Activated CD4-positive, alpha-beta T cell treated with anti-CD3 and anti-CD28 coated beads, Interleukin-2, amount 10 ng/mL, durations not matched to agents 24 days and 14 days (primary cell): ENCODE measurements around the gene FAM83G. TPM values are rescaled to one million over a fixed set of nuclear protein-coding genes. Genes with fewer than 3 reads are reported as not detected.
"Not testable (repeated sequence)": the region's sequence is repeated elsewhere in the genome, so short reads cannot be mapped to it uniquely, and the experiment has no call there.

ENCODE experiments used
- DNase-seq: peaks from one replicate; pipeline ENCODE4 v3.0.0; 2022
- H3K27ac Mint-ChIP-seq: one replicate; pipeline ENCODE4 v1.8.0; 2022; ENCODE audit warnings: mild to moderate bottlenecking, mixed read lengths
- H3K27me3 Mint-ChIP-seq: one replicate; pipeline ENCODE4 v1.8.0; 2022; ENCODE audit warnings: mixed read lengths
- H3K36me3 Mint-ChIP-seq: one replicate; pipeline ENCODE4 v1.8.0; 2022; ENCODE audit warnings: low read depth, mild to moderate bottlenecking, mixed read lengths
- H3K4me1 Mint-ChIP-seq: one replicate; pipeline ENCODE4 v1.8.0; 2021; ENCODE audit warnings: mixed read lengths
- H3K4me3 Mint-ChIP-seq: one replicate; pipeline ENCODE4 v1.8.0; 2022; ENCODE audit warnings: mild to moderate bottlenecking, moderate library complexity, mixed read lengths
- H3K9me3 Mint-ChIP-seq: one replicate; pipeline ENCODE4 v1.8.0; 2021; ENCODE audit warnings: mixed read lengths
- intact Hi-C: fragments of 100-400 bp; cut with micrococcal nuclease; formaldehyde crosslinking; loops from one replicate; pipeline ENCODE4 v1.15.1; 2023
- total RNA-seq: library from RNA; stranded (reverse); gene quantifications from 2 replicates; pipeline ENCODE4 v1.2.3, GENCODE V29; 2022

The FAM83G gene
- total RNA-seq, 1 donor from 2014 or later: 17.8 TPM

GRCh38 chr17:18948476-18949006 lies 56.0 kb downstream of the FAM83G start:
- peaks cover 25% of the 10 kb centered on the region for H3K27me3 Mint-ChIP-seq
- intact Hi-C loops: no loop called here
- no peak overlapping the region for H3K4me3 Mint-ChIP-seq
- no peaks in the 10 kb centered on the region for H3K36me3 Mint-ChIP-seq
- H3K27ac Mint-ChIP-seq: no peak overlapping the region
- DNase-seq: no peak
- H3K9me3 Mint-ChIP-seq: no peaks in the 10 kb centered on the region
- peaks cover 2% of the 10 kb centered on the region for H3K4me1 Mint-ChIP-seq

GRCh38 chr17:18947866-18948265 lies 56.7 kb downstream of the FAM83G start:
- DNase-seq: no peak
- Mint-ChIP-seq H3K36me3 (no peaks in the 10 kb centered on the region), H3K27ac (no peak overlapping the region), H3K9me3 (no peaks in the 10 kb centered on the region), H3K4me3 (no peak overlapping the region), H3K27me3 (peaks cover 25% of the 10 kb centered on the region), H3K4me1 (peaks cover 2% of the 10 kb centered on the region)
- intact Hi-C loops: no loop called here

DNA sequence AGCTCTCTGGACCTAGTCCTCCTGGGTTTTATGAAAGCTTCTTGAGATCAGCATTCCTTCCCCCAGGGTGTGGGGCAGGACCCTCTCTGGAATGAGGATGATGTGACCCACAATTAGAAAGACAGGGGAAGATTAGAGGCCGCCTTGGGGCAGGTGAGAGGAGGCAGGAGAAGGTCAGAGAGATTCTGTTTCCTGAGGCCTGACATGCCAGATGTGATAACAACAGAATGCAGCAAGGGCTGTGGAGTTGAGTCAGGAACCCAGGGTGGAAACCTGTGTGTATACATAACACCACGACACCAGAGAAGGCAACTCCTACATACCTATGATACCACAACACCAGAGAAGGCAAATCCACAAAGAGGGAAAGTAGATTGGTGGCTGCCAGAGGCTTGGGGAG lies 58.0 kb downstream of the FAM83G start:
- no peaks in the 10 kb centered on the region for H3K9me3 Mint-ChIP-seq
- no peak overlapping the region for H3K27ac Mint-ChIP-seq
- peaks cover 2% of the 10 kb centered on the region for H3K4me1 Mint-ChIP-seq
- no peaks in the 10 kb centered on the region for H3K36me3 Mint-ChIP-seq
- intact Hi-C loops: no loop called here
- no peak for DNase-seq
- no peak overlapping the region for H3K4me3 Mint-ChIP-seq
- H3K27me3 Mint-ChIP-seq: peaks cover 29% of the 10 kb centered on the region

GRCh38 chr17:18944646-18945045 lies 59.9 kb downstream of the FAM83G start:
- intact Hi-C loops: no loop called here
- no peak for DNase-seq
- no peak overlapping the region for H3K27ac Mint-ChIP-seq
- H3K9me3 Mint-ChIP-seq: no peaks in the 10 kb centered on the region
- H3K36me3 Mint-ChIP-seq: no peaks in the 10 kb centered on the region
- H3K4me1 Mint-ChIP-seq: peaks cover 2% of the 10 kb centered on the region
- H3K27me3 Mint-ChIP-seq: peaks cover 31% of the 10 kb centered on the region
- H3K4me3 Mint-ChIP-seq: no peak overlapping the region

DNA sequence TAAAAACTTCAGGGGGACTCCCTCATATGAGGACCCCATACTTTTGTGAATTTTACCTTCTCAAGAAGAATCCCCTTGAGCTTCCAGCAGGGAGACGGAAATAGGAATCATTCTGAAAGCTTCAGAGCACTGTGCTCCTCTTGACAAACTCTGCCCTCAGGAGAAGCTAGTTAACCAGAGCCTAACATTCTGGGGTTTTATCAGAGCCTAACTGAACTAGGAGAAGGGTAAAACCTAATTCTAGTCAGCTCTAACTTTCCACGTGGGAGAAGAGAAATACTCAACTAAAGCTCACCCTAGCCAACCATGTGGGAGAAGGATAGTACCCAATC lies 65.9 kb downstream of the FAM83G start:
- intact Hi-C loops: no loop called here
- no peaks in the 10 kb centered on the region for H3K36me3 Mint-ChIP-seq
- H3K9me3 Mint-ChIP-seq: no peaks in the 10 kb centered on the region
- H3K27me3 Mint-ChIP-seq: peaks cover 13% of the 10 kb centered on the region
- no peak overlapping the region for H3K27ac Mint-ChIP-seq
- H3K4me1 Mint-ChIP-seq: no peaks in the 10 kb centered on the region
- no peak overlapping the region for H3K4me3 Mint-ChIP-seq
- DNase-seq: no peak

- Mint-ChIP-seq H3K4me1 (peaks cover 5% of the 10 kb centered on the region), H3K4me3 (no peak overlapping the region), H3K27me3 (peaks cover 13% of the 10 kb centered on the region), H3K9me3 (no peaks in the 10 kb centered on the region), H3K27ac (no peak overlapping the region), H3K36me3 (peaks cover 3% of the 10 kb centered on the region)
- no peak for DNase-seq
- intact Hi-C loops: no loop called here
These were observed 66.4 kb downstream of the FAM83G start for GRCh38 chr17:18937981-18938691.

DNA sequence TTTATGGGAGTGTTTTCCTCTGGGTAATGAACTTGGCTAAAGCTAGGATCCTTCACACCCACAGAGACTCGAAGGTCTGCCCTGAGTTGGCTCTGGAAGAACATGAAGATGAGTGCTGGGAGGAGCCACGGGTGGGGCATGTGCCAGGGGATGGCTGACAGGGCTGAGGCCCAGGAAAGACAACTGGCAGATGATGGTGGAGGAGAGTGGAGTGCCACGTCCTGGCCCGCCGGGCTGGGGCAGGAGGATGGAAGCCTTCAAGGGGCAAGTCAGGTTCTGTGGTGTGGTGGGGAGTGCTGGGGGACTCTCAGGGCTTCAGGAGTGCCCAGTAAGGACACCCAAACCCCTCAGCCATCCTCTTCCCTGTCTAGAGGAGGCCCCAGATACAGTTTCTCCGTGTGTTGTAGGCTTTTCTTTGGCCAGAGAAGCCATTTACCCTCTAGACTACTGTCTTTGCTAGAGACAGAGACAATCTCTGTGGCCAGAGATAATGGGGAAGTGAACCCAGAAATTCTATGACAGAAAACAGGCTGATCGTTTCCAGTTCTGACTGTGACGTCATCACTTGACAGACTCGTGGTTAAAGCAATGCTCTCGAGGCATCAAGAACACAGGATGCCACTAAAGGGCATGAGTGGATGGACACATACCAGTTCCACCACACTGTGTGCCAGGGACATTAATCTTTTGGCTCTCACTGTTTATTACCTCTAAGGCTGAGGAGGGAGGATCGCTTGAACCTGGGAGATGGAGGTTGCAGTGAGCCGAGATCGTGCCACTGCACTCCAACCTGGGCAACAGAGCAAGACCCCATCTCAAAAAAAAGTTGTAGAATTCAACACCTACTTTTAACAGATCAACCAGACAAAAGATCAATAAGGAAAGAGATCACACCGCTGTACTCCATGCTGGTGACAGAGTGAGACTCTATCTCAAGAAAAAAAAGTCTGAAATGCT lies 71.2 kb downstream of the FAM83G start:
- peak overlapping the region; percentile 8 for H3K27ac Mint-ChIP-seq
- H3K36me3 Mint-ChIP-seq: peaks cover 30% of the 10 kb centered on the region
- H3K9me3 Mint-ChIP-seq: no peaks in the 10 kb centered on the region
- peaks cover 20% of the 10 kb centered on the region for H3K4me1 Mint-ChIP-seq
- no peak for DNase-seq
- intact Hi-C loops: no loop called here
- no peaks in the 10 kb centered on the region for H3K27me3 Mint-ChIP-seq
- H3K4me3 Mint-ChIP-seq: no peak overlapping the region

GRCh38 chr17:18932360-18933055 lies 72.1 kb downstream of the FAM83G start:
- peaks cover 20% of the 10 kb centered on the region for H3K4me1 Mint-ChIP-seq
- H3K27ac Mint-ChIP-seq: no peak overlapping the region
- H3K36me3 Mint-ChIP-seq: peaks cover 33% of the 10 kb centered on the region
- no peak for DNase-seq
- intact Hi-C loops: no loop called here
- no peak overlapping the region for H3K4me3 Mint-ChIP-seq
- H3K9me3 Mint-ChIP-seq: no peaks in the 10 kb centered on the region
- H3K27me3 Mint-ChIP-seq: no peaks in the 10 kb centered on the region

GRCh38 chr17:18928628-18929125 lies 75.9 kb downstream of the FAM83G start:
- H3K27ac Mint-ChIP-seq: no peak overlapping the region
- H3K4me1 Mint-ChIP-seq: peaks cover 32% of the 10 kb centered on the region
- intact Hi-C loops: no loop called here
- H3K27me3 Mint-ChIP-seq: no peaks in the 10 kb centered on the region
- H3K36me3 Mint-ChIP-seq: peaks cover 50% of the 10 kb centered on the region
- no peak overlapping the region for H3K4me3 Mint-ChIP-seq
- DNase-seq: no peak
- no peaks in the 10 kb centered on the region for H3K9me3 Mint-ChIP-seq

GRCh38 chr17:18925187-18925586 lies 79.4 kb downstream of the FAM83G start:
- peak; percentile 71 for DNase-seq
- Mint-ChIP-seq H3K27ac (peak overlapping the region; percentile 42), H3K9me3 (no peaks in the 10 kb centered on the region), H3K27me3 (no peaks in the 10 kb centered on the region), H3K4me1 (peaks cover 33% of the 10 kb centered on the region), H3K36me3 (peaks cover 38% of the 10 kb centered on the region), H3K4me3 (peak overlapping the region; percentile 3)
- intact Hi-C loops: no loop called here

DNA sequence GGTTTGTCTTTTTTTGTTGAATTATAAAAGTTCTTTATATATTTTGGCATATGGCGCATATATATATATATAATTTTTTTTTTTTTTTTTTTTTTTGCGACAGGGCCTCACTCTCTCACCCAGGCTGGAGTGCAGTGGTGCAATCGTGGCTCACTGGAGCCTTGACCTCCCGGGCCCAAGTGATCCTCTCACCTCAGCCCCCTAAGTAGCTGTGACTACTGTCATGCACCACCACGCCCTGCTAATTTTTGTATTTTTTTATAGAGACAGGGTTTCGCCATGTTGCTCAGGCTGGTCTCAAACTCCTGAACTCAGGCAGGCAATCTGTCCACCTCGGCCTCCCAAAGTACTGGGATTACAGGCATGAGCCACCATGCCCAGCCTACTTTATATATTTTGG lies 82.0 kb downstream of the FAM83G start:
- not testable (repeated sequence) for H3K4me3 Mint-ChIP-seq, H3K9me3 Mint-ChIP-seq, H3K27me3 Mint-ChIP-seq, DNase-seq
- intact Hi-C loops: loop anchor here (1.0 kb wide), 2 partner anchors 21 to 62 kb away; no protein-coding TSS in a partner anchor
- Mint-ChIP-seq H3K27ac (peak overlapping the region; percentile 90), H3K4me1 (peaks cover 48% of the 10 kb centered on the region), H3K36me3 (peaks cover 35% of the 10 kb centered on the region)

- peak overlapping the region; percentile 90 for H3K27ac Mint-ChIP-seq
- intact Hi-C loops: loop anchor here (1.0 kb wide), 2 partner anchors 21 to 62 kb away; no protein-coding TSS in a partner anchor
- no peaks in the 10 kb centered on the region for H3K27me3 Mint-ChIP-seq
- H3K4me1 Mint-ChIP-seq: peaks cover 51% of the 10 kb centered on the region
- DNase-seq: peak; percentile 69
- H3K9me3 Mint-ChIP-seq: no peaks in the 10 kb centered on the region
- peak overlapping the region; percentile 64 for H3K4me3 Mint-ChIP-seq
- peaks cover 36% of the 10 kb centered on the region for H3K36me3 Mint-ChIP-seq
These were observed 82.6 kb downstream of the FAM83G start for GRCh38 chr17:18921912-18922451.

GRCh38 chr17:18921485-18921884 lies 83.1 kb downstream of the FAM83G start:
- Mint-ChIP-seq H3K4me1 (peaks cover 54% of the 10 kb centered on the region), H3K36me3 (peaks cover 37% of the 10 kb centered on the region), H3K27me3 (no peaks in the 10 kb centered on the region), H3K4me3 (peak overlapping the region; percentile 64), H3K9me3 (no peaks in the 10 kb centered on the region), H3K27ac (peak overlapping the region; percentile 90)
- intact Hi-C loops: no loop called here
- DNase-seq: no peak
